B cell (primary cell): ENCODE measurements around the gene KCNQ1OT1.

Experiments used
- EZH2 ChIP-seq: IDR thresholded peaks from 2 replicates; pipeline ENCODE4 v1.6.1; 2012; ENCODE audit warnings: borderline replicate concordance, low read depth, mild to moderate bottlenecking, moderate library complexity, low read length; ENCODE audit not compliant: insufficient read depth, poor library complexity, severe bottlenecking
- TF ChIP-seq, protein P1 (sequence below): fragments of 200-600 bp; IDR thresholded peaks from one replicate; pipeline ENCODE4 v1.8.0; 2022; ENCODE audit warnings: antibody characterized with exemption, mild to moderate bottlenecking

DNA sequence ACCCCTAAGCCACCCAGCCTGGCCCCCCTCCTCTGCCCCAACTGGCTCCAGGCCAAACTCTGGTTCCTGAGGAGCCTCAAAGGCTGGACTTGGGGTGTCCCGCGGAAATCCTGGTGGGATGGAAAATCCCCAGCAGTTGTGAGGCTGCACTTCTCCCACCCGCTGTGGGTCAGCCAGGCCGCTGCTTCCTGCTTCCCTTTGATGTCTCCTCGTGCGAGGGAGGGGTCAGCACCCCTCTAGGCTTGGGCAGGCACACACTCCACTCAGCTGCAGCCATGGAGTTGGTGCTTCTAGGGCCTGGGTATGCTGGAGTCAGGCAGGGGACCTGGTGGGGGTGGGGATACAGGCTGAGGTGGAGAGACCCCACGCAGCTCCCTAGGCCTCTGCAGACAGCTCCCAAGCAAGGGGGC is 12.0 kb downstream of the KCNQ1OT1 start:
- TF ChIP-seq, protein P1, sequence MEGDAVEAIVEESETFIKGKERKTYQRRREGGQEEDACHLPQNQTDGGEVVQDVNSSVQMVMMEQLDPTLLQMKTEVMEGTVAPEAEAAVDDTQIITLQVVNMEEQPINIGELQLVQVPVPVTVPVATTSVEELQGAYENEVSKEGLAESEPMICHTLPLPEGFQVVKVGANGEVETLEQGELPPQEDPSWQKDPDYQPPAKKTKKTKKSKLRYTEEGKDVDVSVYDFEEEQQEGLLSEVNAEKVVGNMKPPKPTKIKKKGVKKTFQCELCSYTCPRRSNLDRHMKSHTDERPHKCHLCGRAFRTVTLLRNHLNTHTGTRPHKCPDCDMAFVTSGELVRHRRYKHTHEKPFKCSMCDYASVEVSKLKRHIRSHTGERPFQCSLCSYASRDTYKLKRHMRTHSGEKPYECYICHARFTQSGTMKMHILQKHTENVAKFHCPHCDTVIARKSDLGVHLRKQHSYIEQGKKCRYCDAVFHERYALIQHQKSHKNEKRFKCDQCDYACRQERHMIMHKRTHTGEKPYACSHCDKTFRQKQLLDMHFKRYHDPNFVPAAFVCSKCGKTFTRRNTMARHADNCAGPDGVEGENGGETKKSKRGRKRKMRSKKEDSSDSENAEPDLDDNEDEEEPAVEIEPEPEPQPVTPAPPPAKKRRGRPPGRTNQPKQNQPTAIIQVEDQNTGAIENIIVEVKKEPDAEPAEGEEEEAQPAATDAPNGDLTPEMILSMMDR = no peak
- no peak for TF ChIP-seq EZH2
